ENCODE data around the gene NTRK2.

Gene NTRK2

DNA sequence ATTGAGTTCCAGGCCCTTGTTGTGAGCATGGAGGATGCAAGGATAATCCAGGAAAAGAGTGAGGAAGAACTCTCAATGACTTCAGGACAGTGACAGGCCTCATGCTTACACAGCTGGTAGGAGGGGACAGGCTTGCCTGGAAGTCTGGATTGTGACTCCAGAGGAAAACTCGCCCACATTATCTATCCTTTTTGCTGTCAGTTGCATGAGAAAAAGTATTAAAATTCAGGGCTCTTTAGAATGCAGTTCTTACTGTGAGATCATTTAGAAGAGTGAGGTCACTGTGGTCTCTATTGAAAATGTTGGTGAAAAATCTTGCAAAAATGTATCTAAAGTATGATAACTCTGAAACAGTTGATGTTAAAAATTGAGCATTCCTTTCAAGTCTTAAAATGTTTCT, 30.5 kb downstream of the NTRK2 start:
- H3K27me3 Mint-ChIP-seq: peaks cover 12% of the 10 kb centered on the region
- no peaks in the 10 kb centered on the region for H3K4me1 Mint-ChIP-seq
- no peak overlapping the region for H3K27ac Mint-ChIP-seq
- no peaks in the 10 kb centered on the region for H3K9me3 Mint-ChIP-seq
- no peak overlapping the region for H3K4me3 Mint-ChIP-seq
- ATAC-seq (ENCODE audit: low read depth) (no peak), DNase-seq (ENCODE audit: low spot score in 2 of 2) (no peak)
- H3K36me3 Mint-ChIP-seq: no peaks in the 10 kb centered on the region

DNA sequence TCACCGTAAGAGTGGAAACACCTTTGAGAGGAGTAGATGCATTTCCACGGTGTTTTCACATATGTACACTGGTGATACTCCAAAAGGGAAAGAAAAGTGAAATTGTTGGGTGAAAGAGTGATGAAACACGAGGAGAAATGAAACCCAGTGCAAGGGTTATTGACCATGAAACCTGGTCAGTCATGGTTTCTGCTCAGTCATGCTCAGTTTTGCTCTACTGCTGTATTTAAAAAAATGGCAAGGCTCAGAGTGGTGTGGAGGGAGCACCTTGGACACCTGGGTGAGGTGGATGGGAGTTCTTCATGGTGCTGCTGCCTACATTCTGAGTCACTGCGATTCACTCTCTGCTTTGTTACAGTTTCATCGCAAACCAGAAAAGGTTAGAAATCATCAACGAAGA, 32.3 kb downstream of the NTRK2 start:
- DNase-seq (ENCODE audit: low spot score in 2 of 2) (no peak), ATAC-seq (ENCODE audit: low read depth) (no peak)
- peaks cover 9% of the 10 kb centered on the region for H3K27me3 Mint-ChIP-seq
- H3K36me3 Mint-ChIP-seq: no peaks in the 10 kb centered on the region
- H3K4me1 Mint-ChIP-seq: no peaks in the 10 kb centered on the region
- H3K9me3 Mint-ChIP-seq: no peaks in the 10 kb centered on the region
- H3K27ac Mint-ChIP-seq: no peak overlapping the region
- no peak overlapping the region for H3K4me3 Mint-ChIP-seq

DNA sequence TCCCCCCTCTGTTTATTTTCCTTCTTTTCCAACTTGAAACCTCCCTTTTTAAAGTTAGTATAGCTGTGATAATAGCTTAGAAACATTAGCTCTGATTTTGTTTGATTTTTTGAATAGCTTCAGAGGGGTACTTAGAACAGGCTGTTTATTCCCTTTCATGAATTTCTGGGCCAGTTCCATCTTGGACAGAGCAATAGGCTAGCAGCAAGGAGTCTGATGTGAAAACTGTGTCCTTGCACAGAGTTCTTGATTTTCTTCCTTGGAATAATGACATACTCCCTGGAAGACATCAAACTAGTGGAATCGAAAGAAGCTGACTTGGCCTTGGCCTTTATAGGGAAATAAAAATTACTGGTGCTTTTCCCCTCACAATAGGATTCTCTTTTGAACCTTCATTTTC, 32.9 kb downstream of the NTRK2 start:
- ATAC-seq (ENCODE audit: low read depth) (no peak), DNase-seq (ENCODE audit: low spot score in 2 of 2) (no peak)
- H3K27me3 Mint-ChIP-seq: peaks cover 8% of the 10 kb centered on the region
- H3K36me3 Mint-ChIP-seq: no peaks in the 10 kb centered on the region
- H3K4me1 Mint-ChIP-seq: no peaks in the 10 kb centered on the region
- H3K4me3 Mint-ChIP-seq: no peak overlapping the region
- H3K27ac Mint-ChIP-seq: no peak overlapping the region
- no peaks in the 10 kb centered on the region for H3K9me3 Mint-ChIP-seq

DNA sequence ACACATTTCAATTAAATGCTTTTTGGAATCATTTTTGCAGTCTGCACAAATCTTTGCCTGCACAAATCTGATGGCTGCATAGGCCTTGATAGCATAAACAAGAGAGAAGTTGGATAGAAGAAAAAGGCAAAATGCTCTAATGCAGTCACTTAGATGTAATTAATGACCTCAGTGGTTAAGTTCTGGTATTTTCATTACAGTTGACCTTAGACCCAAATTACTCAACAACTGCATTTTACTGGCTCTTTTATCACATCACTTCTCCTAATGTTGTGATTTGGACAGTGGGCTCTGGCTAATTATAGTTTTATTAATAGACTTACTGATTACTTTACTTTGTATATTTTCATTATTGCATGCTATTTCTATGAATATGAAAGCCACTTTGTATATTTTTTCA, 34.3 kb downstream of the NTRK2 start:
- Mint-ChIP-seq H3K9me3 (no peaks in the 10 kb centered on the region), H3K27me3 (peaks cover 8% of the 10 kb centered on the region), H3K4me1 (no peaks in the 10 kb centered on the region), H3K4me3 (no peak overlapping the region), H3K36me3 (no peaks in the 10 kb centered on the region), H3K27ac (no peak overlapping the region)
- no peak for ATAC-seq (ENCODE audit: low read depth)
- DNase-seq (ENCODE audit: low spot score in 2 of 2): no peak

DNA sequence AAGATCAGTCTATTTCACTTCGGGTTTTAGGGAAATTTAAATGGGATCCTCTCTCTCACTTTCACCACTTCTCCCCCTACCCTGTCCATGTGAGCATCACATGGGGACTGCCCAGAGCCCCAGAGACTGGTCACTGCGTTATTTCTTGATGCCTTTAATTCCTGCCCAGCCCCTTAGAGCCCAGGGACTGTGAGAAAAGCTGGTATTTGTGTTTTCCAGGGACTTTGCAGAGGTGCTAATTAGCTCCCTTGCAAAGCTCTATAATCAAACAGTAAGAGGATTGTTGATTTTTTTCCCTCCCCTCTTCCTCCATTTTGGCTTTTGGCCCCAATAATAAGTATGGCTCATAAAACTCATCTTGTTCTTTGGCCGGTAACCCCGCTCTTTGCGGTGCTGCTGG, 35.6 kb downstream of the NTRK2 start:
- DNase-seq (ENCODE audit: low spot score in 2 of 2) (no peak), ATAC-seq (ENCODE audit: low read depth) (no peak)
- Mint-ChIP-seq H3K9me3 (no peaks in the 10 kb centered on the region), H3K4me3 (no peak overlapping the region), H3K4me1 (peaks cover 2% of the 10 kb centered on the region), H3K36me3 (no peaks in the 10 kb centered on the region), H3K27me3 (peaks cover 5% of the 10 kb centered on the region), H3K27ac (no peak overlapping the region)

DNA sequence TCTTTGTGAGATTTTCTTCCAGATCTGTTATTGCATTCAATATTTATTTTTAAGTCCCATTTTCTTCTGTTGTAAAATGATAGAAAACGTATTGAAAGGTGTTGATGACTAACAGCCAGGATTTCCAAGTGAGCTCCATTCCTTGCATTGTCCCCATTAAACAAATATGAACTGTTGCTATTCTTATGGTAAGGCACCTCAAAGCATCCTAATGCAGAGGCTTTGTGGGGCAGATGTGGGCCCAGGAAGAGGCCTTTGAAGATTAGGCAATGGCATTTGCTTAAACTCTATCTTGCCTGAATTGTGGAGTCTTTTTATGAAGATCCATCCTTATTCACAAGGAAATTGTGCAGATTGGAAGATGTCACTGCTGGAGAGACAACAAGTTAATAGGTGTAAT, 38.9 kb downstream of the NTRK2 start:
- Mint-ChIP-seq H3K27me3 (no peaks in the 10 kb centered on the region), H3K27ac (no peak overlapping the region), H3K9me3 (no peaks in the 10 kb centered on the region), H3K4me1 (peaks cover 4% of the 10 kb centered on the region), H3K4me3 (no peak overlapping the region), H3K36me3 (no peaks in the 10 kb centered on the region)
- DNase-seq (ENCODE audit: low spot score in 2 of 2): no peak
- no peak for ATAC-seq (ENCODE audit: low read depth)

DNA sequence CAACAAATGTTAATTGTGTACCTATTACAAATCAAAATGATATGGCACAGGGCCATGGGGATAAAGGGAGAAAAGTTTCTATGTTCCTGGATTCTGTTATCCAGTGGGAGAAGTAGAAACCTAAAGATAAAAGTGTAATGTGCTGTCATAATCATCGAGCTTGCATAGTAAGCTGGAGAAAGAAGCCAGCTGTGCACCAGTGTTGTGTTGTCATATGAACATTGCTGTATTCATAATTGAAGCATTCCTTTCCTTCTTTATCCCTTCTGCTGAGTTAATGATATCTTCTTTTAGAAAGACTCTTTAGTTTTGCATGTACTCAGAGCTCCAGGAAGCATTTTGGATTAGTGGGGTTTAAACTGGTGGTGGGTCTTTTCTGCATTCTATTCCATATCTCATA, 39.5 kb downstream of the NTRK2 start:
- no peak for DNase-seq (ENCODE audit: low spot score in 2 of 2)
- Mint-ChIP-seq H3K9me3 (no peaks in the 10 kb centered on the region), H3K27ac (no peak overlapping the region), H3K4me3 (no peak overlapping the region), H3K27me3 (no peaks in the 10 kb centered on the region), H3K4me1 (peaks cover 4% of the 10 kb centered on the region), H3K36me3 (no peaks in the 10 kb centered on the region)
- no peak for ATAC-seq (ENCODE audit: low read depth)

DNA sequence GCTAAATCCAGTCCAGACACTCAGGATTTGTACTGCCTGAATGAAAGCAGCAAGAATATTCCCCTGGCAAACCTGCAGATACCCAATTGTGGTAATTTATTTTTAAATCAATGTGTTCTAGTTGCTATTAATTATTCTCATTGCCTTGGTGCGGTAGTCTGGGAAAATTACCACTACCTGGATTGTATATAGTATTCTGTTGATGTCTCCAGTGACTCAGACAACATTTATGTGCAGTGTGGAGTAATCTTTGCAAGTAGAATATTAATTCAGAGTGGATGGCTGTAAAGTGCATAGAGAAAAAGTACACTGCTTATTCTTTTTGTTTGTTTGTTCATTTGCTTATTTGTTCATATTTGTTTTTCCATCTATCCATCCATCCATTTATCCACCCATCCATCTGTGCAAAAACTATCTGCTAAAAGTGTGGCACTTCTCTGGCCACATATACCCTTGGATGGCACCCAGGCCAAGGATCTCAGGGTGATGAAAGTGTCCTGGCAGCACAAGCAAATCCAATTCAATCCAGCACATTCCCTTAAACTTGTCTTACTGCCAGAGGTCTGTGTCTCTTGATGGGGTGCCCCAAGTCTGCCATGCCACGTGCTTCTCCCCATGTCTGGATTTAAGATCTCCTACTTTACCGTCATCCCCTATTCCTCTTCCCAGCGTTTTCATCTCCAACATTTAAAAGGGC, 41.3 kb downstream of the NTRK2 start:
- Mint-ChIP-seq H3K27me3 (no peaks in the 10 kb centered on the region), H3K4me3 (no peak overlapping the region), H3K27ac (no peak overlapping the region), H3K36me3 (no peaks in the 10 kb centered on the region), H3K9me3 (no peaks in the 10 kb centered on the region), H3K4me1 (peaks cover 4% of the 10 kb centered on the region)
- DNase-seq (ENCODE audit: low spot score in 2 of 2): no peak
- no peak for ATAC-seq (ENCODE audit: low read depth)

DNA sequence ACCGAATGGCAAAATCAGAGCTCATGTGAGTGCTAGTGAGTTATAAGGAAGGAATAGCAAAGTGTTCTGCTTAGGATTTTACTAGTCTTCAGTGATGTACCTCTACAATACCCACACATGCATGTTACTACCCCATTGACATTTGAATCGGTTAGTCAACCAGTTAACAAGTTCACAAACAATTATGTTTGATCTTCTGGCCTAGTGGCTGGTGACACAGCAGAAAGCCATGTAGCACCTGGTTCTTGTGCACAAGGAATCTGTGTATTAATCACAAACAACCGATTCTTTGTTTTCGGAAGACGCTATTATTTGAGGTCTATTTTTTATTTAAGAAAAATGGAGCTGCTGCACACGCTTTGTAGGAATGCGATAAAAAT, 41.9 kb downstream of the NTRK2 start:
- no peak overlapping the region for H3K4me3 Mint-ChIP-seq
- no peak for ATAC-seq (ENCODE audit: low read depth)
- no peaks in the 10 kb centered on the region for H3K27me3 Mint-ChIP-seq
- no peaks in the 10 kb centered on the region for H3K36me3 Mint-ChIP-seq
- DNase-seq (ENCODE audit: low spot score in 2 of 2): no peak
- H3K9me3 Mint-ChIP-seq: no peaks in the 10 kb centered on the region
- no peak overlapping the region for H3K27ac Mint-ChIP-seq
- peaks cover 4% of the 10 kb centered on the region for H3K4me1 Mint-ChIP-seq

DNA sequence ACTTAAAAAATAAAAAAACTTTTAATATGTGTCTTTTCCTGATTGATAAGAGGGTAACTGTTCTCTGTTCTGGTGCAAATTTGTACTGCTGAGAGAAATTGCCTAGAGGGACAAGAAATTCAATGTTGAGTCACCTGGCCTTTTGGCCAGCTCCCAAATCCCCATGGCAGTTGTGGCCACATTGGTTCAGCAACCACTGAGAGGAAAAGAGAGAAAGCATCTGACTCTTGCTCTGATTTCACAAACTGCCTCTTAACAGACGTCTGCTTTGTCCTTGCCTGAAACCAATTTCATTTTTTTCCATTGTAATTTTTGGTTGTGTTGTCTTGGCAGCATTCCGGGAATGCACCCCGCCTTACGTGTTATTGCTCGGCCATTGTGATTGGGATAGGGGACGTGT, 42.4 kb downstream of the NTRK2 start:
- DNase-seq (ENCODE audit: low spot score in 2 of 2): no peak
- H3K27me3 Mint-ChIP-seq: no peaks in the 10 kb centered on the region
- peaks cover 4% of the 10 kb centered on the region for H3K4me1 Mint-ChIP-seq
- no peaks in the 10 kb centered on the region for H3K9me3 Mint-ChIP-seq
- no peak overlapping the region for H3K4me3 Mint-ChIP-seq
- ATAC-seq (ENCODE audit: low read depth): no peak
- no peaks in the 10 kb centered on the region for H3K36me3 Mint-ChIP-seq
- H3K27ac Mint-ChIP-seq: no peak overlapping the region

DNA sequence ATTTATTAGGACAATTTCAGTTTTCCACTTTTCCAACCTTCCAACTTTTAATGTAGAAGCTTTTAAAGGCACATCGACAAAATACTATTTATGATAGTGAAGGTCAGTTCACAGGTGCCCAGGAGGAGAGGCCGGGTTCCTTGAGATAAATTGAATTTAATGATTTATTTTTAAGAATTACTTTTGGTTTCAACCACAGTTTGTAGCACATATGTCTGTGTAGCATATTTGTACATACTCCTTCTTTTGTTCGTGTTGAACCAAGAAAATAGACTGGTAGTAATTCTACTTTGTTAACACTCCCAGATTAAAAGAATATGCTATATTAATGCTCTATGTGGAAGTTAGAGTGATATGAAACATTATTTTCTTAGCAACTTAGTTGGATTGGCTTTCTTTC, 46.7 kb downstream of the NTRK2 start:
- no peaks in the 10 kb centered on the region for H3K27me3 Mint-ChIP-seq
- no peak overlapping the region for H3K27ac Mint-ChIP-seq
- H3K4me1 Mint-ChIP-seq: no peaks in the 10 kb centered on the region
- no peaks in the 10 kb centered on the region for H3K36me3 Mint-ChIP-seq
- peaks cover 3% of the 10 kb centered on the region for H3K9me3 Mint-ChIP-seq
- DNase-seq (ENCODE audit: low spot score in 2 of 2): no peak
- H3K4me3 Mint-ChIP-seq: no peak overlapping the region
- no peak for ATAC-seq (ENCODE audit: low read depth)

DNA sequence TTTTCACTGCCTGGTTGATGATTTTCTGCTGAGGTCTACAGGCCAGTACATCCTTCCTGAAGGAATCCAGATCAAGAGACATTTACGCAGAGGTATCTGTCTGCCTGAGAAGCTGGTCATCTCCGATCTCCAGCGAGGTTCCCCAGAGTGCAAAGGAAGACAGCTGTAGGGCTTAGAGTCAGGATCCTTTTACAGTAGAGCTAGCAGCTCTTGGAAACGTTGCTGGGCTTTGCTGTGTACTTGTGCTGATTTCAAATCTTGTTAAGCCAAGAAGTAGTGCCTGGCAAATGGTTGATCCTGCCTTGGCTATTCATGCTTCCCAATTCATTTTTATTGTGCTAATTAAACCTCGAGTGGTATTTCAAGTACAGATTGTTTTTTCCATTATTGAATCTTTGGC, 48.9 kb downstream of the NTRK2 start:
- no peaks in the 10 kb centered on the region for H3K4me1 Mint-ChIP-seq
- ATAC-seq (ENCODE audit: low read depth) (no peak), DNase-seq (ENCODE audit: low spot score in 2 of 2) (no peak)
- H3K4me3 Mint-ChIP-seq: no peak overlapping the region
- no peak overlapping the region for H3K27ac Mint-ChIP-seq
- H3K9me3 Mint-ChIP-seq: peaks cover 3% of the 10 kb centered on the region
- no peaks in the 10 kb centered on the region for H3K27me3 Mint-ChIP-seq
- no peaks in the 10 kb centered on the region for H3K36me3 Mint-ChIP-seq

DNA sequence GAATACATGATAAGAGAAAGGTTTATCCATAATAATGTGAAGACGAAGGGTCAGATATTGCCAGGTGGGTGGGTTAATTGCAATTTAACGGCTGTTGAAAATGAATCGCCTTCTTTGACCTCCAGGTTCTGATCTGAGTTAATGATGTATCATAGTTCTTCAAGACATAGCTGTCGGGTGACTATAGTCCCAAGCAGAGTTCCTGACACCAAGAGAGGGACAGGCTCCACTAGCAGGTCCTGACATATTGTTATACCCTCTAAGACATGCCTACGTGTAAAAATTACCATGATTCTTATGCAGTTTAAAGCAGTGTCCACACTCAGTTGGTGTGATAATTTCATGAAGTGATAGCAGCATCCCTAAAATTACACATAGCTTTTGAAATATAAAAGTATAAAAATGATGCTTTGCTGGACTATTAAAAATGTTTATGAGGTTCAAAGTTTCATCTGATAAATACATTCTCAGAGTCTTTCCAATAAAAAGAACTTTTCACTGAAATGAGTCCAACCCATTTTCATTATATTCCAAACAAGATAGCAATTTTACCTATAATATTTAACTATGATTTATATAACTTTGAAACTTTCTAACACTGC, 53.0 kb downstream of the NTRK2 start:
- H3K9me3 Mint-ChIP-seq: peaks cover 3% of the 10 kb centered on the region
- ATAC-seq (ENCODE audit: low read depth) (no peak), DNase-seq (ENCODE audit: low spot score in 2 of 2) (no peak)
- no peak overlapping the region for H3K4me3 Mint-ChIP-seq
- H3K27ac Mint-ChIP-seq: no peak overlapping the region
- no peaks in the 10 kb centered on the region for H3K4me1 Mint-ChIP-seq
- H3K27me3 Mint-ChIP-seq: peaks cover 2% of the 10 kb centered on the region
- H3K36me3 Mint-ChIP-seq: no peaks in the 10 kb centered on the region

DNA sequence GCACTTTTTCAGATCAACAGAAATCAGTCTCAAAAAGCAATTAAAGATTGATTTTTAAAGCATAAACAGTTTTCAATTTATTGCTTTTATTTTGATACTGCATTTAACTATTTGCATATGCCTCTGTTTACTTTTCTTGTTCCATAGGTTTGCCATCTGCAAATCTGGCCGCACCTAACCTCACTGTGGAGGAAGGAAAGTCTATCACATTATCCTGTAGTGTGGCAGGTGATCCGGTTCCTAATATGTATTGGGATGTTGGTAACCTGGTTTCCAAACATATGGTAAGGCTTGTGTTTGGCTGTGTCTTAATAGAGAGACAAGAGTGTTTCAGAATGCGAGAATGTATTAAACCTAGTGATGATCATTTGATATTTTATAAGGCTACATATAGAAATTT, 53.9 kb downstream of the NTRK2 start:
- Mint-ChIP-seq H3K4me1 (no peaks in the 10 kb centered on the region), H3K9me3 (peaks cover 3% of the 10 kb centered on the region), H3K27ac (no peak overlapping the region), H3K36me3 (no peaks in the 10 kb centered on the region), H3K27me3 (peaks cover 2% of the 10 kb centered on the region), H3K4me3 (no peak overlapping the region)
- no peak for DNase-seq (ENCODE audit: low spot score in 2 of 2)
- no peak for ATAC-seq (ENCODE audit: low read depth)

DNA sequence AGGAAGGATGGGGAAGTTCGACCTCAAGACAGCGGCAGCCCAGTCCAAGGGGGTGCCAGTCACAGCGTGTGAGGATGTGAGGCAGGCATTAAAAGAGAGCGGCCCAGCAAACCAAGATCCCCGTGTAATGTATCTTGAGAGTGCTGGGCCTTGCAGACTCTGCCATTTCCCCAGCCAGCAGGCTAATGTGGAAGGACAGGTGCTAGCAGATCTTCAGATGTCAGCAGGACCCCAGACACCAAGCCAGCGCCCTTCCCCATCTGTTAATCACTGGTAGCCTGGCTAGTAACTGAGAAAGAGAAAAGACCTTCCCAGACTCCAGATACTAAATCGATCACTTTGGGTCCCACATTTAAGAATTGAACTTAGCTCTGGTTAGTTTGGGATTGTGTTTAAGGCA, 62.2 kb downstream of the NTRK2 start:
- Mint-ChIP-seq H3K4me1 (no peaks in the 10 kb centered on the region), H3K9me3 (peaks cover 1% of the 10 kb centered on the region), H3K27me3 (no peaks in the 10 kb centered on the region), H3K4me3 (no peak overlapping the region), H3K27ac (no peak overlapping the region), H3K36me3 (no peaks in the 10 kb centered on the region)
- no peak for DNase-seq (ENCODE audit: low spot score in 2 of 2)
- no peak for ATAC-seq (ENCODE audit: low read depth)
